Common myeloid progenitor, CD34-positive (primary cell): ENCODE results near the gene REEP1. TPM values are rescaled to one million over a fixed set of nuclear protein-coding genes. Genes with fewer than 3 reads are reported as not detected.
A peak's percentile ranks its signal among the peaks of the same experiment; 100 is the strongest.

Experiments used
- CTCF ChIA-PET: fragments of 350-600 bp; sonication (Branson Sonifier 250); formaldehyde crosslinking; loops from one replicate; lab custom pipeline; 2021; ENCODE audit warnings: antibody characterized with exemption; lab: Charles Lee
- POLR2A ChIA-PET: fragments of 350-600 bp; sonication (Branson Sonifier 250); formaldehyde crosslinking; loops from one replicate; lab custom pipeline; 2021; ENCODE audit warnings: antibody characterized with exemption; lab: Charles Lee
- DNase-seq, 3 donors: peaks; one replicate each; pipeline versions ENCODE4 v3.0.0 to v3.0.0-alpha.2; 2013
- H3K27ac ChIP-seq, 2 experiments: 1 replicate in 1 of 2; 2 replicates in 1 of 2; pipeline ENCODE4 v1.7.0; 2013; ENCODE audit warnings: inconsistent platforms in 2 of 2, low read length in 2 of 2, mild to moderate bottlenecking in 2 of 2, low read depth in 1 of 2, moderate library complexity in 1 of 2; ENCODE audit not compliant: severe bottlenecking in 2 of 2, insufficient read depth in 1 of 2, poor library complexity in 1 of 2
- H3K27me3 ChIP-seq, 5 experiments: replicated peaks in 2 of 5; 1 replicate in 3 of 5; 2 replicates in 2 of 5; pipeline versions ENCODE4 v1.6.1 to v1.7.0; 2013; ENCODE audit warnings: low read length in 4 of 5, mild to moderate bottlenecking in 2 of 5, moderate library complexity in 2 of 5, inconsistent platforms in 1 of 5; ENCODE audit not compliant: insufficient read depth in 5 of 5, control insufficient read depth in 4 of 5
- H3K36me3 ChIP-seq, 4 experiments: 1 replicate in 2 of 4; 2 replicates in 2 of 4; pipeline versions ENCODE4 v1.6.1 to v1.7.0; 2013; ENCODE audit warnings: low read length in 3 of 4, control low read depth in 1 of 4, mild to moderate bottlenecking in 1 of 4; ENCODE audit not compliant: control insufficient read depth in 4 of 4, insufficient read depth in 4 of 4
- H3K4me1 ChIP-seq, 4 experiments: 1 replicate in 3 of 4; 2 replicates in 1 of 4; pipeline versions ENCODE4 v1.6.1 to v1.7.1; 2013; ENCODE audit warnings: low read length in 3 of 4, mild to moderate bottlenecking in 3 of 4, control low read depth in 1 of 4, inconsistent platforms in 1 of 4, moderate library complexity in 1 of 4; ENCODE audit not compliant: control insufficient read depth in 4 of 4, insufficient read depth in 4 of 4; ENCODE audit errors: control extremely low read depth in 1 of 4
- H3K4me3 ChIP-seq, 7 experiments: 1 replicate in 4 of 7; 2 replicates in 3 of 7; pipeline versions ENCODE4 v1.5.1 to v1.7.0; 2013; ENCODE audit warnings: mild to moderate bottlenecking in 7 of 7, low read length in 6 of 7, moderate library complexity in 6 of 7, inconsistent platforms in 2 of 7, low read depth in 2 of 7, control low read depth in 1 of 7; ENCODE audit not compliant: insufficient read depth in 4 of 7, control insufficient read depth in 1 of 7; ENCODE audit errors: extremely low read depth in 1 of 7
- H3K9me3 ChIP-seq, 5 experiments: 1 replicate in 4 of 5; 2 replicates in 1 of 5; pipeline versions ENCODE4 v1.6.1 to v1.7.1; 2013; ENCODE audit warnings: low read length in 4 of 5, mild to moderate bottlenecking in 2 of 5, inconsistent platforms in 1 of 5, low read depth in 1 of 5, moderate library complexity in 1 of 5; ENCODE audit not compliant: control insufficient read depth in 4 of 5, insufficient read depth in 2 of 5; ENCODE audit errors: control extremely low read depth in 1 of 5
- WGBS: methylation state at CpG from one replicate; pipeline ENCODE4 v1.1.5; 2013; ENCODE audit not compliant: insufficient coverage; 5-methylcytosine and 5-hydroxymethylcytosine counted together
- polyA plus RNA-seq: library from polyadenylated mRNA; unstranded; fragments of 120-200 nt; gene quantifications from one replicate; pipeline ENCODE4 v1.2.1, GENCODE V29; 2013

The REEP1 gene, protein sequence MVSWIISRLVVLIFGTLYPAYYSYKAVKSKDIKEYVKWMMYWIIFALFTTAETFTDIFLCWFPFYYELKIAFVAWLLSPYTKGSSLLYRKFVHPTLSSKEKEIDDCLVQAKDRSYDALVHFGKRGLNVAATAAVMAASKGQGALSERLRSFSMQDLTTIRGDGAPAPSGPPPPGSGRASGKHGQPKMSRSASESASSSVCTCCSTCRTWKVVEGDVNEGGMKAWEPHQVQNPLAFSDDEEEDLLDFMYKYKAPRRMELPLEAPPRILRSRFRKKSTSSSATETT
- polyA plus RNA-seq, result 0.03 TPM

DNA sequence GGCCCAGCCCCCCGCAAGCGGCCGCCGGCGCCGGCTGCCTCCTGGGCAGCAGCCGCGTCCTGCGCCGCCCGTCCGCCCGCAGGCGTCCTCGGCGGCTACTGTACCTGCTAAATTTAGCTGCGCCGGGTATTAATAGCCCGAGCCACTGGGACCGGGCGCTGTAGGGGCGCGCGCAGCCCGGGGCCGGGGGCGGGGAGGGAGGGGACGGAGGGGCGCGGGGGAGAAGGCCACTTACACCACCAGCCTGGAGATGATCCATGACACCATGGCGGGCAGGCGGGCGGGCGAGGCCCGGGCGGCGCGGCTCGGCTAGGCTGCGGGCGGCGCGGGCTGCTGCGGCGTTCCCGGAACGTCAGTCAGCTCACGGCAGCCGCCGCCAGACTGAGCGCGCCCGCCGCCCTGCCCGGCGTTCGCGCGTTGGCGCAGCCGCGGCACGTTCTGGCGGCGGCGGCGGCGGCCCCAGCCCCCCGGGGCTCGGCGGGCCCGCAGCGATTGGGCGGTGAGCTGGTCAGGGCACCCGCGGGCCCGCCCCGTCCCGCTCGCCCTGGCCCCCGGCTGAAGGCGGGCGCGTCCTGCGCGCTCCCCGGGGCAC, at the start of gene REEP1:
TSS of gene REEP1 (minus strand) at position 383 of the 592 bp plus-strand sequence. CDS start at position 267, 116 bp downstream.
- ChIA-PET POLR2A (no interaction called here), CTCF (interaction anchor here (1.2 to 1.8 kb wide), 2 partner anchors 19 to 28 kb away, joined by 3 to 5 read pairs; no protein-coding TSS in a partner anchor)
- Histone ChIP-seq H3K36me3 (no peaks in the 10 kb centered on the region), H3K27ac (no peak within 1 kb of the TSS), H3K4me1 (peaks cover 0 to 15% (median 15%) of the 10 kb centered on the region in 4 experiments), H3K4me3 (peak within 1 kb of the TSS; percentile 16 to 73 (median 58)), H3K27me3 (peaks cover 0 to 82% (median 45%) of the 10 kb centered on the region in 5 experiments), H3K9me3 (peaks cover 1 to 18% (median 12%) of the 10 kb centered on the region in 5 experiments)
- WGBS, result 0% methylated on average over 54 of the region's 87 CpGs
- DNase-seq, result peak; percentile 13 to 53 (median 41)

DNA sequence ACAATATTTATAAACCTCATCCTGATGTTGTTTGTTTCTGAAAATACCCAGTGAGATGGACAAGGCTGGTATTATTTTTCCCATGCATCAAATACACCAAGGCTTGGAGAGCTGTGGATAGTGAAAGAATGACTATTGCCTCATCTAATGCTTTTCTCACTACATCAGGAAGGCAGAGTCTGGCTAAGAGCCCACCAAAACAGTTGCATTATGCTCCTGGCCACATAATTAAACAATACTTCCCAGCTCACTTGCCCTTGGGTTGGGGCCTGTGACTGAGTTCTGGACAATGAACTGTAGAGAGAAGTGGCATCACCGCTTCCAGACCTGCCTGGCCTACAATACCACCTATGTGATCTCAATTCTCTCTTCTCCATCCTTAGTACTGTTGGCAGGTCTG, 46.4 kb upstream of the REEP1 start:
- ChIA-PET CTCF (interaction anchor here (1.1 kb wide), 1 partner anchor 162 kb away, joined by 3 read pairs; no protein-coding TSS in a partner anchor), POLR2A (no interaction called here)
- Histone ChIP-seq H3K9me3 (no peaks in the 10 kb centered on the region), H3K4me1 (no peaks in the 10 kb centered on the region), H3K27me3 (no peaks in the 10 kb centered on the region), H3K4me3 (no peak overlapping the region), H3K36me3 (no peaks in the 10 kb centered on the region), H3K27ac (no peak overlapping the region)
- no CpG with 5 or more reads among the region's 1 CpG for WGBS
- DNase-seq, result no peak

DNA sequence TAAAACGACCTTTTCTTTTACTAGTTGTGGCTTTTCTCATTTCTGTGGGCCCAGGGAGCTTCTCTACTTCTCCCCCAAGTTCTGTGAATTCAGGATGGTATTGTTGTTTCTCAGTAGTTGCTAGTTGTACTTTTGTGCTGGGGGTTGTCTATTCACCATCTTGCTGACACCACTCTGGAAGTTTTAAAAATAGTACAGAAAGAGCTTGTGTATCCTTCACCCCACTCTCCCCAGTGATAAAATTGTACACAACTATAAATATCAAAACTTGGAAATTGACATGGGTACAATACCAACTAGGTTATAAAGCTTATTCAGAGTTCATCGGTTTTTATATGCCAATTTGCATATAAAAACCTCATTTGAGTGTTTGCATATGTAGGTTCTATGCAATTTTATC, 45.3 kb upstream of the REEP1 start:
- WGBS, result no CpG with 5 or more reads among the region's 2 CpGs
- no peaks in the 10 kb centered on the region for H3K36me3 ChIP-seq
- no peak overlapping the region for H3K4me3 ChIP-seq
- H3K27ac ChIP-seq, result no peak overlapping the region
- H3K9me3 ChIP-seq, result no peaks in the 10 kb centered on the region
- no peaks in the 10 kb centered on the region for H3K27me3 ChIP-seq
- CTCF ChIA-PET, result interaction anchor here (1.1 to 1.4 kb wide), 2 partner anchors 10 to 161 kb away, joined by 3 to 5 read pairs; no protein-coding TSS in a partner anchor
- DNase-seq, result no peak
- no peaks in the 10 kb centered on the region for H3K4me1 ChIP-seq
- POLR2A ChIA-PET, result no interaction called here

- CTCF ChIA-PET, result interaction anchor here (1.0 to 1.4 kb wide), 3 partner anchors 10 to 165 kb away, joined by 3 to 5 read pairs (median 4); no protein-coding TSS in a partner anchor
- no peaks in the 10 kb centered on the region for H3K36me3 ChIP-seq
- DNase-seq, result no peak
- 100% methylated on average over 2 of the region's 2 CpGs for WGBS
- no peaks in the 10 kb centered on the region for H3K9me3 ChIP-seq
- no peak overlapping the region for H3K27ac ChIP-seq
- no peaks in the 10 kb centered on the region for H3K27me3 ChIP-seq
- no peaks in the 10 kb centered on the region for H3K4me1 ChIP-seq
- no peak overlapping the region for H3K4me3 ChIP-seq
- POLR2A ChIA-PET, result no interaction called here
These were observed 44.7 kb upstream of the REEP1 start for GRCh38 chr2:86382108-86382507.

DNA sequence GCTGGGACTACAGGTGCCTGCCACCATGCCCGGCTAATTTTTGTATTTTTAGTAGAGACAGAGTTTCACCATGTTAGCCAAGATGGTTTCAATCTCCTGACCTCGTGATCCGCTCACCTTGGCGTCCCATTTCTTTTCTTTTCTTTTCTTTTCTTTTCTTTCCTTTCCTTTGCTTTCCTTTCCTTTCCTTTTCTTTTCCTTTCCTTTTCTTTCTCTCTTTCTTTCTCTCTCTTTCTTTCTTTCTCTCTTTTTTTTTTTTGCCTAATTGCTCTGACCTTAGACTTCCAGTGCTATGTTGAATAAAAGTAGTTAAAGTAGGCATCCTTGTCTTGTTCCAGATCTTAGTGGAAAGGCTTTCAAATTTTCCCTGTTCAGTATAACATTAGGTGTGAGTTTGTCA, 41.0 kb upstream of the REEP1 start:
- no peaks in the 10 kb centered on the region for H3K4me1 ChIP-seq
- DNase-seq, result no peak
- 100% methylated on average over 3 of the region's 4 CpGs for WGBS
- no peaks in the 10 kb centered on the region for H3K36me3 ChIP-seq
- H3K27me3 ChIP-seq, result no peaks in the 10 kb centered on the region
- H3K4me3 ChIP-seq, result no peak overlapping the region
- H3K27ac ChIP-seq, result no peak overlapping the region
- no peaks in the 10 kb centered on the region for H3K9me3 ChIP-seq
- POLR2A ChIA-PET, result no interaction called here
- CTCF ChIA-PET, result no interaction called here

GRCh38 chr2:86375623-86376022, 38.2 kb upstream of the REEP1 start:
- ChIA-PET CTCF (no interaction called here), POLR2A (no interaction called here)

More at GRCh38 chr2:86375623-86376022, 38.2 kb upstream of the REEP1 start:
- Histone ChIP-seq H3K4me1 (peaks cover 0 to 9% (median 5%) of the 10 kb centered on the region in 4 experiments), H3K36me3 (no peaks in the 10 kb centered on the region), H3K9me3 (peaks cover 0 to 3% (median 0%) of the 10 kb centered on the region in 5 experiments), H3K27ac (no peak overlapping the region), H3K4me3 (no peak overlapping the region), H3K27me3 (no peaks in the 10 kb centered on the region)
- DNase-seq, result no peak
- WGBS, result no CpG with 5 or more reads among the region's 1 CpG
